ENCODE measurements around the gene LHX2. TPM values are rescaled to one million over a fixed set of nuclear protein-coding genes. Genes with fewer than 3 reads are reported as not detected.

Gene LHX2
- total and polyA plus RNA-seq, 12 donors = 0.06 to 0.37 (median 0.24) TPM; not detected in 9

- H3K27me3 ChIP-seq = peaks cover 82% of the 10 kb centered on the region
These were observed 7.8 kb upstream of the LHX2 start for GRCh38 chr9:124003636-124004349.

GRCh38 chr9:124004593-124004992, 7.0 kb upstream of the LHX2 start:
- Histone ChIP-seq H3K9me3 (replicated peaks in 1 of 3) (no peaks in the 10 kb centered on the region), H3K27ac (no peak overlapping the region), H3K4me3 (no peak overlapping the region), H3K36me3 (replicated peaks in 1 of 2) (no peaks in the 10 kb centered on the region), H3K4me1 (replicated peaks in 1 of 2) (peaks cover 3 to 16% of the 10 kb centered on the region in 2 donors), H3K27me3 (peaks cover 86% of the 10 kb centered on the region)
- 8 to 14% (median 13%) methylated on average over 4 of the region's 4 CpGs for WGBS, 4 donors
- no peak for TF ChIP-seq POLR2A (IDR thresholded peaks at IDR 0.05)
- no peak for TF ChIP-seq CTCF (IDR thresholded peaks at IDR 0.05)
- intact Hi-C loops (cut with DNase I) = no loop called here
- DNase-seq = no peak

More at GRCh38 chr9:124003636-124004349, 7.8 kb upstream of the LHX2 start:
- no peaks in the 10 kb centered on the region for H3K9me3 ChIP-seq (replicated peaks in 1 of 3)
- TF ChIP-seq CTCF (IDR thresholded peaks at IDR 0.05) = no peak
- TF ChIP-seq POLR2A (IDR thresholded peaks at IDR 0.05) = no peak
- no peak overlapping the region for H3K4me3 ChIP-seq
- no peak overlapping the region for H3K27ac ChIP-seq
- no peak for DNase-seq
- 5 to 12% (median 6%) methylated on average over 4 of the region's 4 CpGs for WGBS, 4 donors
- no peaks in the 10 kb centered on the region for H3K36me3 ChIP-seq (replicated peaks in 1 of 2)
- H3K4me1 ChIP-seq (replicated peaks in 1 of 2) = peaks cover 3 to 12% of the 10 kb centered on the region in 2 donors
- intact Hi-C loops (cut with DNase I) = no loop called here

GRCh38 chr9:124005029-124005771, 6.4 kb upstream of the LHX2 start:
- TF ChIP-seq CTCF (IDR thresholded peaks at IDR 0.05) = no peak
- no peak for TF ChIP-seq POLR2A (IDR thresholded peaks at IDR 0.05)
- Histone ChIP-seq H3K4me1 (replicated peaks in 1 of 2) (peaks cover 3 to 16% of the 10 kb centered on the region in 2 donors), H3K36me3 (replicated peaks in 1 of 2) (no peaks in the 10 kb centered on the region), H3K9me3 (replicated peaks in 1 of 3) (no peaks in the 10 kb centered on the region), H3K27me3 (peaks cover 90% of the 10 kb centered on the region), H3K4me3 (no peak overlapping the region), H3K27ac (no peak overlapping the region)
- WGBS, 4 donors = 13 to 20% (median 16%) methylated on average over 4 of the region's 4 CpGs
- intact Hi-C loops (cut with DNase I) = no loop called here
- no peak for DNase-seq

GRCh38 chr9:124006448-124007361, 4.9 kb upstream of the LHX2 start:
- H3K27ac ChIP-seq = no peak overlapping the region
- H3K4me1 ChIP-seq (replicated peaks in 1 of 2) = peaks cover 8 to 27% of the 10 kb centered on the region in 2 donors
- TF ChIP-seq POLR2A (IDR thresholded peaks at IDR 0.05) (no peak), CTCF (IDR thresholded peaks at IDR 0.05) (no peak)
- no peak for DNase-seq
- intact Hi-C loops (cut with DNase I) = no loop called here
- no peaks in the 10 kb centered on the region for H3K36me3 ChIP-seq (replicated peaks in 1 of 2)
- 11 to 16% (median 14%) methylated on average over 13 of the region's 13 CpGs for WGBS, 4 donors
- no peak overlapping the region for H3K4me3 ChIP-seq
- H3K9me3 ChIP-seq (replicated peaks in 1 of 3) = no peaks in the 10 kb centered on the region
- H3K27me3 ChIP-seq = peaks cover 93% of the 10 kb centered on the region

Data from adrenal gland (tissue), 12 donors.